NT2/D1 (cell line): ENCODE measurements around the gene MMP27.
"Not testable (repeated sequence)": the region's sequence is repeated elsewhere in the genome, so short reads cannot be mapped to it uniquely, and the experiment has no call there.

Source experiments
- DNase-seq: peaks from one replicate; pipeline ENCODE4 v3.0.0-alpha.2; 2011; ENCODE audit warnings: low read depth, low spot score
- H3K27me3 ChIP-seq: 2 replicates; pipeline ENCODE4 v1.6.0; 2011; ENCODE audit warnings: mild to moderate bottlenecking; ENCODE audit not compliant: insufficient read length, insufficient read depth
- H3K36me3 ChIP-seq: 2 replicates; pipeline ENCODE4 v1.6.1; 2011; ENCODE audit warnings: mild to moderate bottlenecking, low read length, mixed read lengths; ENCODE audit not compliant: insufficient read depth, insufficient read length
- H3K4me1 ChIP-seq: 2 replicates; pipeline ENCODE4 v1.5.1; 2011; ENCODE audit not compliant: insufficient read depth, insufficient read length
- H3K4me3 ChIP-seq: 2 replicates; pipeline ENCODE4 v1.5.1; 2011; ENCODE audit warnings: low read depth; ENCODE audit not compliant: insufficient read length
- H3K9ac ChIP-seq: 2 replicates; pipeline ENCODE4 v1.6.0; 2011; ENCODE audit warnings: low read depth; ENCODE audit not compliant: insufficient read length
- H3K9me3 ChIP-seq: 2 replicates; pipeline ENCODE4 v1.5.1; 2011; ENCODE audit warnings: mild to moderate bottlenecking, low read length; ENCODE audit not compliant: insufficient read depth
- SUZ12 ChIP-seq: IDR thresholded peaks from 2 replicates; pipeline ENCODE4 v1.6.1; 2011; ENCODE audit not compliant: insufficient read length, insufficient read depth; ENCODE audit errors: extremely low read depth
- YY1 ChIP-seq: IDR thresholded peaks from 2 replicates; pipeline ENCODE4 v1.6.1; 2011; ENCODE audit not compliant: insufficient read length, insufficient read depth
- ZNF274 ChIP-seq: IDR thresholded peaks from 2 replicates; pipeline ENCODE4 v1.6.1; 2011; ENCODE audit warnings: mild to moderate bottlenecking, low read depth, low read length

MMP27 gene, protein sequence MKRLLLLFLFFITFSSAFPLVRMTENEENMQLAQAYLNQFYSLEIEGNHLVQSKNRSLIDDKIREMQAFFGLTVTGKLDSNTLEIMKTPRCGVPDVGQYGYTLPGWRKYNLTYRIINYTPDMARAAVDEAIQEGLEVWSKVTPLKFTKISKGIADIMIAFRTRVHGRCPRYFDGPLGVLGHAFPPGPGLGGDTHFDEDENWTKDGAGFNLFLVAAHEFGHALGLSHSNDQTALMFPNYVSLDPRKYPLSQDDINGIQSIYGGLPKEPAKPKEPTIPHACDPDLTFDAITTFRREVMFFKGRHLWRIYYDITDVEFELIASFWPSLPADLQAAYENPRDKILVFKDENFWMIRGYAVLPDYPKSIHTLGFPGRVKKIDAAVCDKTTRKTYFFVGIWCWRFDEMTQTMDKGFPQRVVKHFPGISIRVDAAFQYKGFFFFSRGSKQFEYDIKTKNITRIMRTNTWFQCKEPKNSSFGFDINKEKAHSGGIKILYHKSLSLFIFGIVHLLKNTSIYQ

DNA sequence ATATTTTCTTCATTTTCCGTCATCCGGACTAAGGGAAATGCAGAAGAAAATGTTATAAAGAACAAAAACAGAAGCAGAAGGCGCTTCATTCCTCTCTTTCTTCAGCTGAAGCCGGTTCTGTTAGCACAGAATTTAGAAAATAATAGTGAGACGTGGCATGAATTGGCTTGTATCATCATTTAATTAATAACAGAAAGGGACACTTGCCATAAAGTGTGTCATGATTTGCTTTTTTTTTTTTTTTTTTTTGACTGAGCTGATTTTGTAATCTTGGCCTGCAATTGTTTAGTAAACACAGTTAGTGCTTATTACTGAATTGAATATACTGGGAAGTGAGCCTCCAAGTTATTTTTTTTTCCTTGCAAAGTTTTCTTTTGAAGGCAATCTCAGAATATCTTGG lies at the start of gene MMP27:
Gene MMP27 (minus strand): TSS at position 144 of the 400 bp plus-strand sequence. CDS start 55 bp downstream, at position 89.
- DNase-seq = no peak
- H3K4me1 ChIP-seq = no peaks in the 10 kb centered on the region
- no peak within 1 kb of the TSS for H3K9ac ChIP-seq
- H3K27me3 ChIP-seq = no peaks in the 10 kb centered on the region
- no peaks in the 10 kb centered on the region for H3K9me3 ChIP-seq
- H3K4me3 ChIP-seq = no peak within 1 kb of the TSS
- TF ChIP-seq ZNF274 = no peak
- no peak for TF ChIP-seq YY1
- no peak for TF ChIP-seq SUZ12
- H3K36me3 ChIP-seq = no peaks in the 10 kb centered on the region

DNA sequence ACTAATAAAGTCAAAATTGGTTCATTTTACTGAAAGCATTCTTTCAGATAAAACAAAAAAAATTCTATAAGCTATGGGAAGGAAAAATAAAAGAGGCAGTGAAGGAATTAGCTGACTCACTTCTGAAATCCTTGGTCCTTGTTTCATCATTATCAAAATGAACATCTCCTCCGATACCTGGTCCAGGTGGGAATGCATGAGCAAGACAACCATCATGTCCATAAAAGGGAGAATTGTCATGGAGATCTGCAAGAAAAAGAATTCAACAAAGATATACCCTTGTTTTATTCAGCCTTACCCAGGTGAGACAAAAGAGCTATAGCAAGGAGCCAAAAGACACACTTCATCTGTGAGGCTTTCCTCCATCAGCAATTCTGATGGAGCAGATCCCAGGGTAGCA lies 47.7 kb upstream of the MMP27 start:
- H3K9me3 ChIP-seq = no peaks in the 10 kb centered on the region
- H3K36me3 ChIP-seq = peaks cover 9% of the 10 kb centered on the region
- DNase-seq = no peak
- H3K27me3 ChIP-seq = no peaks in the 10 kb centered on the region
- H3K9ac ChIP-seq = no peak overlapping the region
- TF ChIP-seq ZNF274 = no peak
- no peak overlapping the region for H3K4me3 ChIP-seq
- H3K4me1 ChIP-seq = peaks cover 2% of the 10 kb centered on the region

DNA sequence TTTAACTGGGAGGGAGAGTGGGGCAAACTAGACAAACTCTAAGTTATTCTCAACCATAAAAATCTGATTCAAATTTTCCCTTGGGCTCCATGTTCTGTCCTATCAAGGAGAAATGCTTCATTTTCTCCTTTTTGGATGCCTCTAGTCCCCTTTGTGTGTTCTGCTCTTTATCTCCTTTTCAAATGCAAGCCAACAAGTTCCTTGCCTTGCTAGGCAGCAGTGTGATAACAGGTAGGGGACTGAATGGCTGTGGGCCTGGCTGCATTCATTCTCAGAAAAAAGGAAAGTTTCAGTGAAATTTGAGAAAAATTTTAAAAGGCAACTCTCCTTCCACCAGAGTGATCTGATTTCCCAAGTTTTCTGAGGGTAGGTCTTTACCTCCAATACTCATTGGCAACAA lies 46.1 kb upstream of the MMP27 start:
- H3K9ac ChIP-seq = no peak overlapping the region
- no peaks in the 10 kb centered on the region for H3K27me3 ChIP-seq
- H3K4me1 ChIP-seq = peaks cover 2% of the 10 kb centered on the region
- no peak for DNase-seq
- TF ChIP-seq SUZ12 (no peak), ZNF274 (no peak), YY1 (no peak)
- H3K36me3 ChIP-seq = peaks cover 9% of the 10 kb centered on the region
- no peak overlapping the region for H3K4me3 ChIP-seq
- H3K9me3 ChIP-seq = no peaks in the 10 kb centered on the region

DNA sequence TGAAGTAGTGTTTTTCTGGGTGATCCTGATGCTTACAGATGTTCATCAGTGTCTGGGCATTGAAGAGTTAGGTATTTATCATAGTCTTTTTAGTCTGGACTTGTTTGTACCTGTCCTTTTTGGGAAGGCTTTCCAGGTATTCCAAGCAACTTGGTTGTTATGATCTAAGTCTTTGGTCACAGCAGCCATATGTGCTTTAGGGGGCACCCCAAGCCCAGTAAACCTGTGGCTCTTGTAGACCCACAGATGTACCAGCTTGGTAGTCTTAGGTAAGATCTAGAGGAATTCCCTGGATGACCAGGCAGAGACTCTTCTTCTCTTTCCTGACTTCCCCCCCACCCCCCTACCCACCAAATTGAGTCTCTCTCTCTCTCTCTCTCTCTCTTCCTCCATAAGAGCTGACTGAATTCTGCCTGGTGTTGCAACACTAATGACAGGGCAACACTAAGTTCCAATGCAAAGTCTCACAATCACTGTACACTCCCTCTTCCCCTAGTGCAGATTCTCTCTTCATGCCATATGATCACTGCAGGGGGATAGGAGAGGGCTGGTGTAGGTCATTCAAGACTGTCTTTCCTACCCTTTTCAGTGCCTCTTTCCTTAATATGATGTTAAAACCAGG lies 43.6 kb upstream of the MMP27 start:
- DNase-seq = no peak
- no peak for TF ChIP-seq ZNF274
- TF ChIP-seq SUZ12 = no peak
- TF ChIP-seq YY1 = no peak
- Histone ChIP-seq H3K27me3 (no peaks in the 10 kb centered on the region), H3K36me3 (peaks cover 9% of the 10 kb centered on the region), H3K4me3 (no peak overlapping the region), H3K4me1 (peaks cover 2% of the 10 kb centered on the region), H3K9me3 (no peaks in the 10 kb centered on the region), H3K9ac (no peak overlapping the region)

DNA sequence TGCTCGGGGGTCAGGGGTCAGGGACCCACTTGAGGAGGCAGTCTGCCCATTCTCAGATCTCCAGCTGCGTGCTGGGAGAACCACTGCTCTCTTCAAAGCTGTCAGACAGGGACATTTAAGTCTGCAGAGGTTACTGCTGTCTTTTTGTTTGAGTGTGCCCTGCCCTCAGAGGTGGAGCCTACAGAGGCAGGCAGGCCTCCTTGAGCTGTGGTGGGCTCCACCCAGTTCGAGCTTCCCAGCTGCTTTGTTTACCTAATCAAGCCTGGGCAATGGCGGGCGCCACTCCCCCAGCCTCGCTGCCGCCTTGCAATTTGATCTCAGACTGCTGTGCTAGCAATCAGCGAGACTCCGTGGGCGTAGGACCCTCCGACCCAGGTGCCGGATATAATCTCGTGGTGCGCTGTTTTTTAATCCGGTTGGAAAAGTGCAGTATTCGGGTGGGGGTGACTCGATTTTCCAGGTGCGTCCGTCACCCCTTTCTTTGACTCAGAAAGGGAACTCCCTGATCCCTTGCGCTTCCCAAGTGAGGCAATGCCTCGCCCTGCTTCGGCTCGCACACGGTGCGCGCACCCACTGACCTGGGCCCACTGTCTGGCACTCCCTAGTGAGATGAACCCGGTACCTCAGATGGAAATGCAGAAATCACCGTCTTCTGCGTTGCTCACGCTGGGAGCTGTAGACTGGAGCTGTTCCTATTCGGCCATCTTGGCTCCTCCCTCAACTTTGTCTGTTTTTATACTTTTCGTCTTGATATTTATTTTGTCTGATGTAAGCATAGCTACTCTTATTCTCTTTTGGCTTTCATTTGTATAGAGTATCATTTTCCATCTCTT lies 41.4 kb upstream of the MMP27 start:
- H3K4me1 ChIP-seq, DNase-seq, H3K27me3 ChIP-seq, H3K9me3 ChIP-seq, H3K36me3 ChIP-seq: not testable (repeated sequence)
- peak overlapping the region; percentile 34 for H3K4me3 ChIP-seq
- peak overlapping the region; percentile 8 for H3K9ac ChIP-seq

DNA sequence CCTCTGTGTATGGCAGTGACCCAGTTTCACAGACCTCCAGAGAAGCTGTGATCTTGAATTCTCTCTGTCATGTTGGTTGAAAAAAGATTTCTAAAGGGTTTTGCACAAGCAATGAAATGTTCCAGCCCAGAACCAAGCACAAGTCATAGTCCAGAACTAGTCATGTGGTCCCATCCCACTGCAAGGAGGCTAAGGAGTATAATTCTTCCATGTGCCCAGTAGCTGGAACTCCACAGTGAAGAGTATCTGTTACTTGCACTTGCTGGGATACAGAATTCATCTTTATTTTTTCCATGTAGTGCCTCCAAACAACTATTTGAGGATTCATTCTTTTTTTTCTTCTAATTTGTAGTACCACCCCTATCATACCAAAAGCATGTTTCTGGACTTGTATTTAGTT lies 29.1 kb upstream of the MMP27 start:
- H3K36me3 ChIP-seq = no peaks in the 10 kb centered on the region
- no peak overlapping the region for H3K9ac ChIP-seq
- no peaks in the 10 kb centered on the region for H3K4me1 ChIP-seq
- no peaks in the 10 kb centered on the region for H3K27me3 ChIP-seq
- TF ChIP-seq ZNF274 (no peak), YY1 (no peak), SUZ12 (no peak)
- no peak overlapping the region for H3K4me3 ChIP-seq
- H3K9me3 ChIP-seq = no peaks in the 10 kb centered on the region
- DNase-seq = no peak
